GM18520 (cell line): ENCODE results near the gene DPP9.
"Not testable (repeated sequence)": the region's sequence is repeated elsewhere in the genome, so short reads cannot be mapped to it uniquely, and the experiment has no call there.

ENCODE experiments used
- ATAC-seq: cut with Tn5 transposase; IDR thresholded peaks from one replicate; pipeline ENCODE4 v1.9.1; 2021; ENCODE audit not compliant: unreplicated experiment

Gene DPP9

GRCh38 chr19:4723595-4724514 lies at the start of gene DPP9:
TSS of gene DPP9 (minus strand) at chr19:4723842. CDS start at chr19:4719906, 3,936 bp downstream.
- peak; percentile 93 for ATAC-seq

DNA sequence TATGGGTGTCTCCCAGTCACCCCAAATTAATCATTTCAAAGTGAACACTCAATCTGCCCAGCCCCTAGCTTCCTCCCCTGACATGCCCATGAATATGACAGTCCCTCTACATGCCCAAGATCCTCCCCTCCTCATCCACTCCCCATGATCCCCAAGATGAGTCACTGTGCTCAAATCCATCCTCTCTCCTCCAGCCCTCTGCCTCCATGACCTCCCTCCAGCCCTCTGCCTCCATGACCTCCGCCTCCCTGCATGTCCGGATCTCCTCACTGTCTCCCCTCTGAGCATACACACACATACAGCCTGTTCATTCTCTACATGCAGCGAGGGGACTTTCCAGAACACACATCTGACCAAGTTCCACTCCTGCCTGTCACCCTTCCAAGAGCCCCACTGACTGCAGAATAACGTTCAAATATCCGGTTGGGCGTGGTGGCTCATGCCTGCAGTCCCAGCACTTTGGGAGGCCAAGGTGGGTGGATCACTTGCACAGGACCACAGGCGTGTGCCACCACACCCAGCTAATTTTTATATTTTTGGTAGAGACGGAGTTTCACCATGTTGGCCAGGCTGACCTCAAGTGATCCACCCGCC lies 49.5 kb upstream of the DPP9 start:
- no peak for ATAC-seq

GRCh38 chr19:4772566-4772965 lies 48.9 kb upstream of the DPP9 start:
- no peak for ATAC-seq

DNA sequence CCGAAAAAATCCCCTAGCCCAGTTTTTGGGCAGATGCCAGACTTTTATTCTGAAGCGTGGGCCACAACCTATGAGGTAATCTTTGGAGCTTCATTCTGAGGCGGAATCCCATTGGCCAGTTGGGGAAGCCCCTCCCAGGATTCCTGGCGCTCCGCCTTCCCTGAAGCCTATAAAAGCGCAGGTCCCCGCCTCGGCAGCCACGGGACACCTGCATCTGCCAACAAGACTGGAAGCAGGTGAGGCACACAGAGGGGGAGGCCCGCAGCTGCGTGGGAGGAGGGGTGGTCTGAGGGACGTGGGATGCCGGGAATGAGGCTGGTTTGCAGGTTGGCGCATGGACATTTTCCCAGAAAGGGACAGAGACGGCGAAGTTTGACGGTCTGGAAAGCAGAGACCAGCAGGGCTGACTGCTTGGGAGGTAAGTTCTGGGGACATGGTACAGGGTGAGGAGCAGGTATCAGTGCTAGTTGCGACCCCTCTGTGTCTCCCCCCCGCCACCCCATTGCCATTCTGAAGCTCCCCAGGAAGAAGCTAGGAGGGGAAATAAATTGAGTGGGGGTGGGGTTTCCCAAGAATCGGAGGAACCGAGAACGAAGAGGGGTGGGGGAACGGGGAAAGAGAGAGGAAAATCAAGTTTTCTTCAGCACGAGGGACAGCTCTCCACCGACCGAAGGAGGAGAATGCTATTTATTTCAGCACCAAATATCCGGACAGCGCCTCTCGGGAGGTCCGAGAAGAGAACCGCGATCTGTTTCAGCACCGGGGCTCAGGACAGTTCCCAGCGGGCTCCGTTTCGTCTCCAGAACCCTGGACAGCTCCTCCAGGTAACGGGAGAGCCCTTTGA lies 45.5 kb upstream of the DPP9 start:
- ATAC-seq, result no peak

DNA sequence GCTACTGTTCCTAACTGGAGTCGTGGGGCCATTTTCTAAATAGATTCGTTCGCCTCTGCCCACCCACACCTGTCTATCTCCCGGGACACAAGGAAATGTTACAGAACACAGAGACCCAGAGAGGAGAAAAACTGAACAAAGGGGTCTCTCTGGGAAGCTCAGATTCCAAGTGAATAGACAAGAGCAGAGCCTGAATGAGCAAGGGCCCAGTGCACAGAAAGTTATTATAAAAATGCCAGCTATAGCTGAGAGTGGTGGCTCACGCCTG lies 40.7 kb upstream of the DPP9 start:
- ATAC-seq, result no peak

GRCh38 chr19:4763021-4763420 lies 39.4 kb upstream of the DPP9 start:
- no peak for ATAC-seq

DNA sequence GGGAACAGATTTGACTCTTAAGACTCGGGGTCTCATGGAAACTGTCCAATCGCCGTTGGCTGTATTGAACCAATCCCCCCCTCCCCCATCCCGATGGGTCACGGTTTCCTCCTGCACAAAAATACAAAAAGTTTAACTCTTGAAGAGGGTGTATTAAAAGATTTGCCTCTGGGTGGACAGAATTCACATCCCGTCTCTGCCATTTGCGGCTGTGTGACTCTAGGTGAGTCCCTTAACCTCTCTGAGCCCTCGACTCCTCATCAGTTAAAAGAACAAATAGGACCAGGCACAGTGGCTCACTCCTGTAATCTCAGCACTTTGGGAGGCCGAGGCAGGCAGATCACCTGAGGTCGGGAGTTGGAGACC lies 36.6 kb upstream of the DPP9 start:
- ATAC-seq, result no peak

DNA sequence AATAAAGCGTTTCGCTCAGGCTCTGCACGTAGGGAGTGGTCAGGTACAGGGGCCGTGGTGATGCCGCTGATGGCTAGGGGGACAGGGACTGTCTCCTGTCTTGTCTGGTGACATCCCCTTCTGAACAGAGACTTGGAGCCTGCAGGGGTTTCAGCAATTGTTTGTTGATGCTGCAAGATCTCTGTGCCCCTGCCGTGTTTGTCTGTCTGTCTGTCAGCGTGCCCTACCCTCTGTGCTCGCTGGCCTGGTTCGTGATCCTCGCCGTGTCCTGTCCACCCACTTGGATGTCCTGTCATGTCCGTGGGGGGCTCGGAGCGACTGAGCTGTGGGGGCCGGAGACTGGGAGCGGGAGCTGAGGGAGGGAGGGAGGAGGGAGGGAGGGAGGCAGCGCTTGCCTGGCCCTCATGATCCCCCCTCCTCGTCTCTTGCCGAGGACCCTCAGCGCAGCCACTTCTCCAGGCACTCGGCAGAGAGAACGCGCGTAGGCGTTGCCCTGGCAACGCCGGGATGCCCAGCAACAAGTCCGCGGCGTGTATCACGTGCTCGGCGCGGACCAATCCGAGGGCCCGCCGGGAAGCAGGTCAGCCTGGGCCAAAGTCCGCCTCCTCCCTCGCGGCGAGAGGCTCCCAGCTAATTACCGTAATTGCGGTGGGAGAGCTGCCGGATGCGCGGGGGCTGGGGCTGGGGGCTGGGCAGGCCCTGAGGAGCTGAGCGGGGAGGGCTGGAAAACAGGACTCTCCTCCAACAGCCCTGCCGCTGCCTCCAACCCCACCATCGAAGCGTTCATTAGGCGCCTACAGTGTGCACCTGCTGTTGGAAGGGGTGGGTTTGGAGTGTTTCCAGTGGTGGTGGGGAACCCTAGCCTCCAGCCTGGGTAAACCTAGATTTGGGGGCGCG lies 36.0 kb upstream of the DPP9 start:
- no peak for ATAC-seq

DNA sequence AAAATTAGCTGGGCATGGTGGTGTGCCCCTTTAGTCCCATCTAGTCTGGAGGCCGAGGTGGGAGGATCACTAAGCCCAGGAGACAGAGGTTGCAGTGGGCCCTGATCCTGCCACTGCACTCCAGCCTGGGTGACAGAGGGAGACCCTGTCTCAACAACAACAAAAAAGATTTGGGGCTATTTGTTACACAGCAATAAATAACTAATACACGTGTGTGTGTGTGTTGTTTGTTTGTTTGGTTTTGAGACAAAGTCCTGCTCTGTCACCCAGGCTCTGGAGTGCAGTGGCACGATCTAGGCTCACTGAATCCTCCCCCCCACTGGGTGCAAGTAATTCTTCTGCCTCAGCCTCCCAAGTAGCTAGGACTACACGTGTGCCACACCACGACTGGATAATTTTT lies 35.0 kb upstream of the DPP9 start:
- no peak for ATAC-seq

GRCh38 chr19:4758082-4758481 lies 34.4 kb upstream of the DPP9 start:
- ATAC-seq, result no peak

DNA sequence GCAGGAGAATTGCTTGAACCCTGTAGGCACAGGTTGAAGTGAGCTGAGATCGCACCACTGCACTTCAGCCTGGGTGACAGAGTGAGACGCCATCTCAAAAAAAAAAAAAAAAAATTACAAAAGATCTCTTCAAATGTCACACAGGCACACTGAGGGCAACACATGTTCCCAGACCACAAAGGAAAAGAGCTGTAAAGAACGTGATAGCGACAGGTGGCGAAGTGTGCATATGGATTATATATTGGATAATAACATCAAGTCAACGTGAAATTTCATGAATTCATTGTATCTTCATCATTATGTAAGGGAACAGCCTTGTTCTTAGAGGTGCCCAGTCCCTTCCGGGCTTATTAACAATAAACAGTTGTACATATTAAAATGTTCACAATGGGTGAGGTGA lies 31.8 kb upstream of the DPP9 start:
- no peak for ATAC-seq

- no peak for ATAC-seq
Observed at GRCh38 chr19:4754248-4754647, 30.6 kb upstream of the DPP9 start.

DNA sequence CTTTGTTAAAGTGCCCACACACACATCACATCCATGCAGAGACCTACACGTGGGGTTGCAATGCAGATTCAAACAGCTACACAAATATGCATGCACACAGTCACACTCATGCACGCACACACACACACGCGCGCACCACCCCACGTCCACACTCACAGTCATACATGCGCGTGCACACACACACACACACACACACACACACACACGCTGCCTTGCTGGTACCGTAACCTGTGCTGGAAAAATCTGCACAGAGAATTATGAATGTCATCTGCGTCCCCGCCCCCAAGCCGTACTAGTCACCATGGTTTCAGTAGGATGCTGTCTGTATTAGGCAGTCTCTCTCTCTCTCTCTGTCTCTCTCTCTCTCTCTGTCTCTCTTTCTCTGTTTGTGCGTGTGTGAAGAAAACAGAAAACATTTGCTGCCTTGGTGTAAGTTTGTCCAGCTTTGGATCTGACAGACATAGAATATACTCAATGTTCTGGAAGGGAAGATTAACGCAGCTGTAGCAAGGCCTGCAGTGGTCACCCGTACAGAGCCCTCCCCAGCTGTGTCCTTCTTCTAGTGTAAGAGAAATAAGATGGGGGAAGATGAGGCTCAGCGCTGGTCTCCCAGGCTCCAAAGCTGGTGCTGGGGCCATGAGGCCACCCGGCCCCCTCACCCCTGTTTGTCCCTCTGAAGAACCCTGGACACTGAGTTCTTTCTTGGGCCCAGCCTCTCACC lies 26.4 kb upstream of the DPP9 start:
- ATAC-seq, result no peak

- ATAC-seq, result no peak
Observed at GRCh38 chr19:4748589-4748988, 24.9 kb upstream of the DPP9 start.

GRCh38 chr19:4748185-4748584 lies 24.5 kb upstream of the DPP9 start:
- no peak for ATAC-seq

DNA sequence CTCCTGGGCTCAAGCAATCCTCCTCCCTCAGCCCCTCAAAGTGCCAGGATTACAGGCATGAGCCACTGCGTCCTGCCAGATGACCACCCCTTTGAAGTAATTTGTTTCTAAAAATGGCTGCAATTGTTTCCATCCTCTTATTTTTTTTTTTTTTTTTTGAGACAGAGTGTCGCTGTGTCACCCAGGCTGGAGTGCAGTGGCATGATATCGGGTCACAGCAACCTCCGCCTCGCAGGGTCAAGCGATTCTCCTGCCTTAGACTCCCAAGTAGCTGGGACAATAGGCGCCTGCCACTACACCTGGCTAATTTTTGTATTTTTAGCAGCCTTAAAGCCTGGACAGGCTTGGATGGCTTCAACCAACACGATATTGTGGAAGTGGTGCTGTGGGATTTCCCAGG lies 22.3 kb upstream of the DPP9 start:
- no peak for ATAC-seq

DNA sequence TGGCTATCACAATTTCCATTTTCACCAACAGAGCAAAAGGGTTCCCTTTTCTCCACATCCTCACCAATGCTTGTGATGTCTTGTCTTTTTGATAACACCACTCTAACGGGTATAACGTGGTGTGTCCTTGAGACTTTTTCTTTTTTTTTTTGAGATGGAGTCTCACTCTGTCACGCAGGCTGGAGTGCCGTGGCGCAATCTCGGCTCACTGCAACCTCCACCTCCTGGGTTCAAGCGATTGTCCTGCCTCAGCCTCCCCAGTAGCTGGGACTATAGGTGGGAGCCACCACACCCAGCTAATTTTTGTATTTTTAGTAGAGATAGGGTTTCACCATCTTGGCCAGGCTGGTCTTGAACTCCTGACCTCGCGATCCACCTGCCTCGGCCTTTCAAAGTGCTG lies 21.5 kb upstream of the DPP9 start:
- ATAC-seq, result not testable (repeated sequence)

GRCh38 chr19:4744451-4745174 lies 21.0 kb upstream of the DPP9 start:
- no peak for ATAC-seq

DNA sequence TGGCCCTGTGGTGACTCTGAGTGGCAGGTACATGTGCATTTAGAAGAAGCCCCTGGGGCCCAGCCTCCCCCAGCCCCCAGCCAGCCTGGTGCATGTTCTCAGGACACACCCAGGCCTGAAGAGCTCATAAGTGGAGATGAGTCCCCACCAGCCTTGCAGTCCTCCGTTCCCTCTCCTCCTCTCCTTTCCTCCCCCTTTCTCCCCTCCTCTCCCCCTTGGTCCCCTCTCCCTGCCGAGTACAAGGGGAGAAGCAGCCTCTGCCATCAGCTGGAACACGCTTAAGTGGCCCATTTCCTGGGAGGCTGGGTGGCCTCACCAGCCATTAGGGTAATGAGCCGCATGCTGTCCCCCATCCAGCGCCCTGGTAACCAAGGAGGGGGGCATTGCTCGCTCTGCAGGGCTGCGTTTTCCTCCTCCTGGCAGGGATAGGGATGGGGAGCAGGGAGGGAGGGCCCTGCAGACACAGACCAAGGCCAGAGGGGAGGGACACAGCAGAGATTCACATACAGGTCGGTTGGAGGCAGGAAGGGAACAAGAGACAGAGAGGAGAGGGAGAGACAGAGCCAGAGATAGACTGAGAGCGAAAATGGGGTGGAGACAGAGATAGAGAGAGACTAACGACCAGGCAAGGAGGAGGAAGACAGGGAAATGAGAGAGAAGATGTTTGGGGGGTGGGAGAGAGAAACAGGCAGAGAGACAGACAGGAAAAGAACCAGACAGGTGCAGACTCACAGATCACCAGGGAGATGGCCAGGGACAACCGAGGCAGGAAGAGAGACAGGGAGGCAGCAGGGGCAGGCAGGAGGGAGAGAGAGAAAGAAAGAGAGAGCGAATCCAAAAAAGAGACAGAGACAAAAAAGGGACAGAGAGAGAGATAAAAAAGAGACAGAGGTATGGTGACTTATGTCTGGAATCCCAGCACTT lies 19.3 kb upstream of the DPP9 start:
- no peak for ATAC-seq
